ENCODE data around the gene MCC. TPM values are rescaled to one million over a fixed set of nuclear protein-coding genes. Genes with fewer than 3 reads are reported as not detected.

MCC gene
- total RNA-seq, 1 experiment from 2014 or later, result 0.10 TPM

- DNase-seq (ENCODE audit: low spot score), result no peak
- in situ Hi-C loops (cut with HindIII; ENCODE audit: low sequenced_read_pairs), result no loop called here
Measured at GRCh38 chr5:113266227-113266912, 221.9 kb downstream of the MCC start.

GRCh38 chr5:113265190-113265589 is 223.1 kb downstream of the MCC start:
- in situ Hi-C loops (cut with HindIII; ENCODE audit: low sequenced_read_pairs), result no loop called here
- no peak for DNase-seq (ENCODE audit: low spot score)

- in situ Hi-C loops (cut with HindIII; ENCODE audit: low sequenced_read_pairs), result no loop called here
- DNase-seq (ENCODE audit: low spot score), result no peak
Measured at GRCh38 chr5:113264046-113264445, 224.2 kb downstream of the MCC start.

GRCh38 chr5:113263545-113263944 is 224.7 kb downstream of the MCC start:
- in situ Hi-C loops (cut with HindIII; ENCODE audit: low sequenced_read_pairs), result no loop called here
- DNase-seq (ENCODE audit: low spot score), result no peak

- in situ Hi-C loops (cut with HindIII; ENCODE audit: low sequenced_read_pairs), result no loop called here
- DNase-seq (ENCODE audit: low spot score), result no peak
Measured at GRCh38 chr5:113262674-113263073, 225.6 kb downstream of the MCC start.

- in situ Hi-C loops (cut with HindIII; ENCODE audit: low sequenced_read_pairs), result no loop called here
- no peak for DNase-seq (ENCODE audit: low spot score)
Measured at GRCh38 chr5:113259034-113259433, 229.2 kb downstream of the MCC start.

GRCh38 chr5:113257545-113257944 is 230.7 kb downstream of the MCC start:
- in situ Hi-C loops (cut with HindIII; ENCODE audit: low sequenced_read_pairs), result no loop called here
- no peak for DNase-seq (ENCODE audit: low spot score)

- no peak for DNase-seq (ENCODE audit: low spot score)
- in situ Hi-C loops (cut with HindIII; ENCODE audit: low sequenced_read_pairs), result no loop called here
Measured at GRCh38 chr5:113256671-113257452, 231.4 kb downstream of the MCC start.

- no peak for DNase-seq (ENCODE audit: low spot score)
- in situ Hi-C loops (cut with HindIII; ENCODE audit: low sequenced_read_pairs), result no loop called here
Measured at GRCh38 chr5:113255579-113256386, 232.5 kb downstream of the MCC start.

- in situ Hi-C loops (cut with HindIII; ENCODE audit: low sequenced_read_pairs), result no loop called here
- DNase-seq (ENCODE audit: low spot score), result no peak
Measured at GRCh38 chr5:113255105-113255504, 233.1 kb downstream of the MCC start.

- DNase-seq (ENCODE audit: low spot score), result no peak
- in situ Hi-C loops (cut with HindIII; ENCODE audit: low sequenced_read_pairs), result no loop called here
Measured at GRCh38 chr5:113253037-113253436, 235.2 kb downstream of the MCC start.

GRCh38 chr5:113252066-113252465 is 236.2 kb downstream of the MCC start:
- DNase-seq (ENCODE audit: low spot score), result no peak
- in situ Hi-C loops (cut with HindIII; ENCODE audit: low sequenced_read_pairs), result no loop called here

- in situ Hi-C loops (cut with HindIII; ENCODE audit: low sequenced_read_pairs), result no loop called here
- no peak for DNase-seq (ENCODE audit: low spot score)
Measured at GRCh38 chr5:113250341-113250953, 237.8 kb downstream of the MCC start.

- DNase-seq (ENCODE audit: low spot score), result no peak
- in situ Hi-C loops (cut with HindIII; ENCODE audit: low sequenced_read_pairs), result no loop called here
Measured at GRCh38 chr5:113249206-113249605, 239.0 kb downstream of the MCC start.

- no peak for DNase-seq (ENCODE audit: low spot score)
- in situ Hi-C loops (cut with HindIII; ENCODE audit: low sequenced_read_pairs), result no loop called here
Measured at GRCh38 chr5:113246361-113246870, 241.8 kb downstream of the MCC start.

GRCh38 chr5:113245427-113246225 is 242.6 kb downstream of the MCC start:
- in situ Hi-C loops (cut with HindIII; ENCODE audit: low sequenced_read_pairs), result no loop called here

GRCh38 chr5:113244966-113245365 is 243.3 kb downstream of the MCC start:
- no peak for DNase-seq (ENCODE audit: low spot score)
- in situ Hi-C loops (cut with HindIII; ENCODE audit: low sequenced_read_pairs), result no loop called here

More at GRCh38 chr5:113245427-113246225, 242.6 kb downstream of the MCC start:
- no peak for DNase-seq (ENCODE audit: low spot score)

- in situ Hi-C loops (cut with HindIII; ENCODE audit: low sequenced_read_pairs), result no loop called here
- DNase-seq (ENCODE audit: low spot score), result no peak
Measured at GRCh38 chr5:113243349-113243664, 244.9 kb downstream of the MCC start.
